HCT116 (cell line): Measurements from ENCODE around the gene RMDN3. TPM values are rescaled to one million over a fixed set of nuclear protein-coding genes. Genes with fewer than 3 reads are reported as not detected.

ENCODE experiments used
- ATAC-seq: fragments of 200-7000 bp; cut with Tn5 transposase; 2 replicates; pipeline ENCODE4 v1.9.1; 2020; ENCODE audit warnings: mild to moderate bottlenecking, moderate library complexity
- BruUV-seq: library from RNA; stranded (reverse); fragments of 400-500 nt; replicated peaks from 2 replicates; lab custom pipeline; 2021; lab: Mats Ljungman, UMichigan
- CTCF ChIA-PET: fragments of 300-600 bp; sonication (Branson Sonifier 250); formaldehyde crosslinking; loops from one replicate; lab custom pipeline; 2021; ENCODE audit warnings: antibody characterized with exemption; lab: Charles Lee
- POLR2A ChIA-PET: fragments of 300-600, 350-600 bp; sonication (Branson Sonifier 250); formaldehyde crosslinking; loops from one replicate; lab custom pipeline; 2021; ENCODE audit warnings: antibody characterized with exemption; lab: Charles Lee
- RAD21 ChIA-PET, 2 experiments: fragments of 300-600 bp; sonication (Branson Sonifier 250); formaldehyde crosslinking; loops; one replicate each; lab custom pipeline; 2023; ENCODE audit warnings: low total read pairs in 2 of 2; ENCODE audit not compliant: uncharacterized antibody in 2 of 2, unreplicated experiment in 2 of 2, low non-redundant PET in 1 of 2; lab: Charles Lee
- DNase-seq: peaks from one replicate; pipeline ENCODE4 v3.0.0-alpha.2; 2010; ENCODE audit warnings: low read depth, low spot score
- H2AFZ ChIP-seq: fragments of 200-600 bp; shearing (Covaris generic), sonication (generic); 2 replicates; pipeline ENCODE4 v1.6.1; 2017; ENCODE audit warnings: low read depth, mixed run types, mixed read lengths, antibody characterized with exemption, low read length; ENCODE audit not compliant: poor library complexity, severe bottlenecking
- H3K27ac ChIP-seq: 2 replicates; pipeline ENCODE4 v1.5.1; 2012; ENCODE audit warnings: low read depth, low read length
- H3K27me3 ChIP-seq: fragments of 200-600 bp; sonication (generic); 2 replicates; pipeline ENCODE4 v1.6.1; 2016; ENCODE audit warnings: mixed run types, low read length, mixed read lengths; ENCODE audit not compliant: insufficient read depth
- H3K36me3 ChIP-seq, 2 experiments: fragments of 200-500 bp in 1 of 2; fragments of 200-600 bp in 1 of 2; sonication (Bioruptor generic) in 1 of 2; sonication (generic) in 1 of 2; 2 replicates each; pipeline versions ENCODE4 v1.5.1 to v1.6.1; 2014 to 2016; ENCODE audit warnings: low read length in 2 of 2, inconsistent platforms in 1 of 2, mixed read lengths in 1 of 2, mixed run types in 1 of 2; ENCODE audit not compliant: insufficient read depth in 2 of 2, control insufficient read depth in 1 of 2
- H3K4me1 ChIP-seq, 2 experiments: fragments of 200-600 bp in 1 of 2; sonication (generic) in 1 of 2; 2 replicates each; pipeline versions ENCODE4 v1.5.1 to v1.6.1; 2012 to 2017; ENCODE audit warnings: low read length in 2 of 2, inconsistent platforms in 1 of 2, mild to moderate bottlenecking in 1 of 2, mixed read lengths in 1 of 2, mixed run types in 1 of 2, moderate library complexity in 1 of 2; ENCODE audit not compliant: insufficient read depth in 2 of 2, control insufficient read depth in 1 of 2
- H3K4me2 ChIP-seq: fragments of 200-600 bp; sonication (generic); 2 replicates; pipeline ENCODE4 v1.6.1; 2017; ENCODE audit warnings: mixed run types, low read length, mixed read lengths
- H3K4me3 ChIP-seq, 2 experiments: fragments of 200-600 bp in 1 of 2; sonication (generic) in 1 of 2; replicated peaks in 1 of 2; 2 replicates each; pipeline ENCODE4 v1.5.1; 2011 to 2016; ENCODE audit warnings: low read length in 2 of 2, control low read depth in 1 of 2, low read depth in 1 of 2, mild to moderate bottlenecking in 1 of 2, mixed read lengths in 1 of 2, mixed run types in 1 of 2
- H3K79me2 ChIP-seq: fragments of 200-600 bp; sonication (generic); 2 replicates; pipeline ENCODE4 v1.6.1; 2017; ENCODE audit warnings: mild to moderate bottlenecking, mixed run types, low read length, moderate library complexity, mixed read lengths; ENCODE audit not compliant: insufficient read depth
- H3K9ac ChIP-seq: fragments of 200-600 bp; sonication (generic); 2 replicates; pipeline ENCODE4 v1.6.1; 2016; ENCODE audit warnings: low read length, mixed read lengths
- H3K9me2 ChIP-seq: fragments of 200-600 bp; sonication (generic), shearing (Covaris generic); 2 replicates; pipeline ENCODE4 v1.6.1; 2017; ENCODE audit warnings: mixed run types, mild to moderate bottlenecking, moderate library complexity; ENCODE audit not compliant: insufficient read depth
- H3K9me3 ChIP-seq, 2 experiments: fragments of 200-500 bp in 1 of 2; fragments of 200-600 bp in 1 of 2; sonication (Bioruptor generic) in 1 of 2; sonication (generic) in 1 of 2; 2 replicates each; pipeline ENCODE4 v1.6.1; 2014 to 2017; ENCODE audit warnings: low read length in 2 of 2, mixed read lengths in 2 of 2, inconsistent platforms in 1 of 2, low read depth in 1 of 2, mild to moderate bottlenecking in 1 of 2, mixed run types in 1 of 2, moderate library complexity in 1 of 2; ENCODE audit not compliant: control insufficient read depth in 1 of 2, insufficient read depth in 1 of 2
- H4K20me1 ChIP-seq: fragments of 200-600 bp; sonication (generic), shearing (Covaris generic); 2 replicates; pipeline ENCODE4 v1.6.1; 2017; ENCODE audit warnings: mixed run types, mild to moderate bottlenecking, moderate library complexity; ENCODE audit not compliant: insufficient read depth
- CBX3 ChIP-seq: IDR thresholded peaks from 2 replicates; pipeline ENCODE4 v1.6.1; 2012; ENCODE audit warnings: low read depth
- CEBPB ChIP-seq: IDR thresholded peaks from 2 replicates; pipeline ENCODE4 v1.6.1; 2012; ENCODE audit warnings: low read depth
- ELF1 ChIP-seq: IDR thresholded peaks from 2 replicates; pipeline ENCODE4 v1.6.1; 2012; ENCODE audit warnings: low read depth, borderline replicate concordance
- EZH2phosphoT487 ChIP-seq: fragments of 200-600 bp; IDR thresholded peaks from 2 replicates; pipeline ENCODE4 v1.6.1; 2018; ENCODE audit warnings: antibody characterized with exemption, borderline replicate concordance
- FOSL1 ChIP-seq: IDR thresholded peaks from 2 replicates; pipeline ENCODE4 v1.6.1; 2012; ENCODE audit warnings: low read depth
- JUND ChIP-seq: IDR thresholded peaks from 2 replicates; pipeline ENCODE4 v1.6.1; 2012
- POLR2A ChIP-seq: IDR thresholded peaks from 2 replicates; pipeline ENCODE4 v1.7.0; 2011; ENCODE audit warnings: borderline replicate concordance; ENCODE audit not compliant: insufficient read depth, insufficient read length; ENCODE audit errors: extremely low read depth
- POLR2AphosphoS5 ChIP-seq: IDR thresholded peaks from 2 replicates; pipeline ENCODE4 v1.6.1; 2011; ENCODE audit warnings: mild to moderate bottlenecking, low read depth, low read length, moderate library complexity
- RAD21 ChIP-seq: IDR thresholded peaks from 2 replicates; pipeline ENCODE4 v1.6.1; 2012; ENCODE audit warnings: low read depth, mild to moderate bottlenecking
- SIN3A ChIP-seq: IDR thresholded peaks from 2 replicates; pipeline ENCODE4 v1.6.1; 2012; ENCODE audit warnings: low read depth
- SRF ChIP-seq: IDR thresholded peaks from 2 replicates; pipeline ENCODE4 v1.6.1; 2012; ENCODE audit warnings: low read depth
- TCF7L2 ChIP-seq: IDR thresholded peaks from 2 replicates; pipeline ENCODE4 v1.7.0; 2011; ENCODE audit warnings: borderline replicate concordance, inconsistent platforms; ENCODE audit not compliant: insufficient read depth, insufficient read length; ENCODE audit errors: extremely low read depth
- YY1 ChIP-seq: IDR thresholded peaks from 2 replicates; pipeline ENCODE4 v1.6.1; 2011; ENCODE audit warnings: low read length, low read depth, moderate library complexity, mild to moderate bottlenecking; ENCODE audit not compliant: insufficient replicate concordance; ENCODE audit errors: extremely low read depth
- ZFX ChIP-seq: fragments of 450-650 bp; IDR thresholded peaks from 2 replicates; pipeline ENCODE4 v1.6.1; 2017
- ZNF274 ChIP-seq: fragments of 200-500 bp; sonication (Bioruptor generic); IDR thresholded peaks from 2 replicates; pipeline ENCODE4 v1.6.1; 2014; ENCODE audit warnings: mild to moderate bottlenecking, low read depth, low read length, inconsistent platforms
- intact Hi-C: fragments of 100-400 bp; cut with micrococcal nuclease; formaldehyde crosslinking; loops from 2 replicates; pipeline ENCODE4 v1.10.0; 2022
- total RNA-seq: library from RNA; stranded (reverse); gene quantifications from one replicate; pipeline ENCODE4 v1.2.1, GENCODE V29; 2021; ENCODE audit not compliant: unreplicated experiment
- TF ChIP-seq, protein P1 (sequence below), 3 experiments: fragments of 200-600 bp in 1 of 3; sonication (generic) in 1 of 3; IDR thresholded peaks in 2 of 3; conservative IDR thresholded peaks in 1 of 3; 2 replicates each; pipeline ENCODE4 v1.5.1; 2012 to 2017; ENCODE audit warnings: low read depth in 2 of 3, low read length in 2 of 3, antibody characterized with exemption in 1 of 3, borderline replicate concordance in 1 of 3, control low read depth in 1 of 3, mild to moderate bottlenecking in 1 of 3, mixed read lengths in 1 of 3, mixed run types in 1 of 3, moderate library complexity in 1 of 3; ENCODE audit not compliant: insufficient read depth in 1 of 3
- TF ChIP-seq, protein P2 (sequence below): IDR thresholded peaks from 2 replicates; pipeline ENCODE4 v1.6.1; 2011; ENCODE audit warnings: mild to moderate bottlenecking, low read length, moderate library complexity; ENCODE audit not compliant: insufficient replicate concordance; ENCODE audit errors: extremely low read depth
- TF ChIP-seq, protein P3 (sequence below): IDR thresholded peaks from 2 replicates; pipeline ENCODE4 v1.6.1; 2012
- TF ChIP-seq, protein P4 (sequence below): IDR thresholded peaks from 2 replicates; pipeline ENCODE4 v1.6.1; 2012

Gene RMDN3
- total RNA-seq, 1 experiment from 2014 or later, result 21.5 TPM

DNA sequence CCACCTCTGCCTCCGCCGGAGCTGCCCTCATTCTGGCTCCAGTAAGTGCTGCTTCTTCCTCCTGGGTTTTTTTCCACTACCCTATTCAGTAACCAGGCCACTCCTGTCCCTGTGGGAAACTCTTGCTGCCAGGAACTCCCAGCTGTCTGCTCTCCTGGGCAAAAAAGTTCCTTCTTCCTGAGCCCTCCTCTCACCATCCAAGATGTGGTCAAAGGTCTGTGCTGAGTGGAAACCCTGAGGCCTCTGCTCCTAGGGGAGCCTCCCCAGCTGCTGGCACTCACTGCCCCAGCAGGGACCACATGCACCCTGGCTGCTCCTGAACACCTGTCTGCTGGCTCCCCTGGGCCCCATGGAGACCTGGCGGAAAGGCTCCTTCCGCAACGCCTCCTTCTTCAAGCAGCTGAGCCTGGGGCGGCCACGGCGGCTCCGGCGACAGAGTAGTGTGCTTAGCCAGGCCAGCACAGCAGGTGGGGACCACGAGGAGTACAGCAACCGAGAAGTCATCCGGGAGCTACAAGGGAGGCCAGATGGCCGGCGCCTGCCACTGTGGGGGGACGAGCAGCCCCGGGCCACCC lies 15.2 kb upstream of the RMDN3 start (continued):
- TF ChIP-seq, protein P1, sequence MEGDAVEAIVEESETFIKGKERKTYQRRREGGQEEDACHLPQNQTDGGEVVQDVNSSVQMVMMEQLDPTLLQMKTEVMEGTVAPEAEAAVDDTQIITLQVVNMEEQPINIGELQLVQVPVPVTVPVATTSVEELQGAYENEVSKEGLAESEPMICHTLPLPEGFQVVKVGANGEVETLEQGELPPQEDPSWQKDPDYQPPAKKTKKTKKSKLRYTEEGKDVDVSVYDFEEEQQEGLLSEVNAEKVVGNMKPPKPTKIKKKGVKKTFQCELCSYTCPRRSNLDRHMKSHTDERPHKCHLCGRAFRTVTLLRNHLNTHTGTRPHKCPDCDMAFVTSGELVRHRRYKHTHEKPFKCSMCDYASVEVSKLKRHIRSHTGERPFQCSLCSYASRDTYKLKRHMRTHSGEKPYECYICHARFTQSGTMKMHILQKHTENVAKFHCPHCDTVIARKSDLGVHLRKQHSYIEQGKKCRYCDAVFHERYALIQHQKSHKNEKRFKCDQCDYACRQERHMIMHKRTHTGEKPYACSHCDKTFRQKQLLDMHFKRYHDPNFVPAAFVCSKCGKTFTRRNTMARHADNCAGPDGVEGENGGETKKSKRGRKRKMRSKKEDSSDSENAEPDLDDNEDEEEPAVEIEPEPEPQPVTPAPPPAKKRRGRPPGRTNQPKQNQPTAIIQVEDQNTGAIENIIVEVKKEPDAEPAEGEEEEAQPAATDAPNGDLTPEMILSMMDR (IDR thresholded peaks at IDR 0.05 in 2 of 3, conservative IDR thresholded peaks at IDR 0.05 in 1 of 3; ENCODE audit: borderline replicate concordance in 1 of 3, insufficient read depth in 1 of 3, low read depth in 2 of 3, low read length in 2 of 3), result no peak
- TF ChIP-seq JUND (no peak), FOSL1 (no peak), ELF1 (no peak), TCF7L2 (no peak), SRF (no peak)

DNA sequence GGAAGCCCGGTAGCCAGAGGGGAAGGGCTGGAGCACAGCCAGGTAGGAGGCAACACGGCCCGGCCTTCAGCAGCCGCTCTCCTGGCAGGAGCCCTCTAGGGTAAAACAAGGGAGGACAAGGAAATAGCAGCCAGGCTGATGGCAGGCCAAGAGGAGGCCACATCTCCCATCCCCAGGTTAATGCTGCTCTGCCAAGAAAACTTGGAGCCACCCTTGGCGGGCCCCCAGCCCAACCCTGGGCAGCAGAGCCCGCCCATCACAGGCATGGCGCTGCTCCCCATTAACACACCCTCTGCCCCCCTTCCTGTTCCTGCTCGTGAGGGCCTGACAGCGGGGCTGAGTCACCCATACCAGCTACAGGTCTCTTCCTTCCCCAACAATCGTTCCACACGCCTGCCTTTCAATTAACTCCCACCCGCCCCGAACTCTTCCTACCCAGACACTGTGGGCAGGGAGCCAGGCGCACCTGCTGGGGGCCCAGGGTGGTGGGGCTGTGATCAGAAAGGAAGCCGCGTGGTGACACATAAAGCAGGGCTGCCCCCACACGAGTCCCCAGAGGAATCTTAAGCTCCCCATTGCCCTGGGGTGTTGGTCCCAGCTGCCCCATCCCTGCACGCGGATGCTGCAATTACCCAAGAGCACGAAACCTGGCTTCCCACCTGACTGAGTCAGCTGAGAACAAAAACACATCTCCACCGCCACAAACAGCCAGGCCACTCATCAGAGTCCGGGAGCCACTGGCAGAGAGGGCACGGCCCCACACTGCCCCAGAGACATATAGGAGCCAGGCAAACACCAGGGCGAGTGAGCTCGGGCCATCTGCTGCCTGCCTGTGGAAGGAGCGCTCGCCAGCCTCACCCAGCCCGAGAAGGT lies 14.5 kb upstream of the RMDN3 start, which contains the start of gene C15orf62:
TSS of gene C15orf62 (plus strand) at position 707 of the 873 bp plus-strand sequence. CDS start 516 bp downstream, outside the sequence.
- Histone ChIP-seq H3K9me2 (no peaks in the 10 kb centered on the region), H3K27ac (peak within 1 kb of the TSS; percentile 49), H3K36me3 (peaks cover 0 to 1% of the 10 kb centered on the region in 2 experiments; a peak in 2 of 4 replicates), H3K4me2 (peak within 1 kb of the TSS; percentile 52), H3K27me3 (no peaks in the 10 kb centered on the region), H3K9me3 (no peaks in the 10 kb centered on the region), H2AFZ (no peak within 1 kb of the TSS), H3K79me2 (no peaks in the 10 kb centered on the region), H4K20me1 (no peaks in the 10 kb centered on the region), H3K4me3 (no peak within 1 kb of the TSS), H3K9ac (peak within 1 kb of the TSS; percentile 35), H3K4me1 (peaks cover 17 to 55% of the 10 kb centered on the region in 2 experiments; a peak in 3 of 4 replicates)
- DNase-seq (no peak), ATAC-seq (peak; percentile 46)
- CTCF ChIA-PET, result interaction anchor here (1.2 kb wide), 1 partner anchor 122 kb away, joined by 3 read pairs; no protein-coding TSS in a partner anchor
- RAD21 ChIA-PET, result no interaction called here
- intact Hi-C loops, result no loop called here
- POLR2A ChIA-PET, result interaction anchor here (1.6 kb wide), 1 partner anchor 75 kb away, joined by 4 read pairs; the partner anchor contains the start of gene RAD51
- no TSS peak for BruUV-seq
- TF ChIP-seq POLR2A (no peak), SIN3A (0 out of 2 replicates have a peak, but pooled peaks have one; percentile 15), ZFX (no peak), RAD21 (no peak), POLR2AphosphoS5 (no peak), ZNF274 (no peak), CEBPB (no peak), CBX3 (no peak), EZH2phosphoT487 (no peak), YY1 (no peak), TCF7L2 (no peak), JUND (no peak)
- TF ChIP-seq, protein P2, sequence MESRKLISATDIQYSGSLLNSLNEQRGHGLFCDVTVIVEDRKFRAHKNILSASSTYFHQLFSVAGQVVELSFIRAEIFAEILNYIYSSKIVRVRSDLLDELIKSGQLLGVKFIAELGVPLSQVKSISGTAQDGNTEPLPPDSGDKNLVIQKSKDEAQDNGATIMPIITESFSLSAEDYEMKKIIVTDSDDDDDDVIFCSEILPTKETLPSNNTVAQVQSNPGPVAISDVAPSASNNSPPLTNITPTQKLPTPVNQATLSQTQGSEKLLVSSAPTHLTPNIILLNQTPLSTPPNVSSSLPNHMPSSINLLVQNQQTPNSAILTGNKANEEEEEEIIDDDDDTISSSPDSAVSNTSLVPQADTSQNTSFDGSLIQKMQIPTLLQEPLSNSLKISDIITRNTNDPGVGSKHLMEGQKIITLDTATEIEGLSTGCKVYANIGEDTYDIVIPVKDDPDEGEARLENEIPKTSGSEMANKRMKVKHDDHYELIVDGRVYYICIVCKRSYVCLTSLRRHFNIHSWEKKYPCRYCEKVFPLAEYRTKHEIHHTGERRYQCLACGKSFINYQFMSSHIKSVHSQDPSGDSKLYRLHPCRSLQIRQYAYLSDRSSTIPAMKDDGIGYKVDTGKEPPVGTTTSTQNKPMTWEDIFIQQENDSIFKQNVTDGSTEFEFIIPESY, result no peak
- TF ChIP-seq, protein P3, sequence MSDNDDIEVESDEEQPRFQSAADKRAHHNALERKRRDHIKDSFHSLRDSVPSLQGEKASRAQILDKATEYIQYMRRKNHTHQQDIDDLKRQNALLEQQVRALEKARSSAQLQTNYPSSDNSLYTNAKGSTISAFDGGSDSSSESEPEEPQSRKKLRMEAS, result no peak
- TF ChIP-seq, protein P4, sequence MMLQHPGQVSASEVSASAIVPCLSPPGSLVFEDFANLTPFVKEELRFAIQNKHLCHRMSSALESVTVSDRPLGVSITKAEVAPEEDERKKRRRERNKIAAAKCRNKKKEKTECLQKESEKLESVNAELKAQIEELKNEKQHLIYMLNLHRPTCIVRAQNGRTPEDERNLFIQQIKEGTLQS, result no peak
